Right lobe of liver (tissue), 4 donors: ENCODE data around the gene PPP1R3F.

Source experiments
- CTCF ChIP-seq, 4 donors: fragments of 200-600 bp in 3 of 4; fragments of 450-650 bp in 1 of 4; IDR thresholded peaks; one replicate each; pipeline versions ENCODE4 v1.5.1 to v1.8.0; 2016 to 2022; ENCODE audit warnings: antibody characterized with exemption in 4 of 4, mild to moderate bottlenecking in 2 of 4
- POLR2A ChIP-seq: fragments of 450-650 bp; IDR thresholded peaks from one replicate; pipeline ENCODE4 v1.6.1; 2017; ENCODE audit warnings: antibody characterized with exemption, mild to moderate bottlenecking
- donor health status: DM: no; HTN: no; CAD: no.
- donor health status: DM: no; HTN: no; CAD: no.
- donor health status: DM: no; HTN: yes; CAD: no.

- TF ChIP-seq CTCF (IDR thresholded peaks at IDR 0.05) (peak in 2 of 4 donors; percentile 5 to 17), POLR2A (no peak)
These were observed 13.0 kb downstream of the PPP1R3F start for GRCh38 chrX:49282647-49283011.
